Right lung (tissue), 5 donors: ENCODE data around the gene RGS6. TPM values are rescaled to one million over a fixed set of nuclear protein-coding genes. Genes with fewer than 3 reads are reported as not detected.
A peak's percentile ranks its signal among the peaks of the same experiment; 100 is the strongest.

ENCODE experiments used
- DNase-seq, 2 donors: peaks; one replicate each; pipeline ENCODE4 v3.0.0-alpha.2; 2013
- polyA plus RNA-seq, 5 donors: library from polyadenylated mRNA; unstranded; fragments of 120-200 nt; gene quantifications; one replicate each; pipeline versions ENCODE4 v1.2.1 to v1.2.3, GENCODE V29; 2013; ENCODE audit warnings: inconsistent platforms in 1 of 5, low replicate concordance in 1 of 5; ENCODE audit not compliant: insufficient read length in 5 of 5, insufficient read depth in 1 of 5

RGS6 gene
- polyA plus RNA-seq, 5 donors, result 2.8 to 3.1 (median 2.9) TPM

- DNase-seq, result no peak
Measured at GRCh38 chr14:72237722-72238666, 305.8 kb downstream of the RGS6 start.

- no peak for DNase-seq
Measured at GRCh38 chr14:72243309-72244293, 311.4 kb downstream of the RGS6 start.

GRCh38 chr14:72247896-72248465 is 315.8 kb downstream of the RGS6 start:
- DNase-seq, result no peak

- DNase-seq, result no peak
Measured at GRCh38 chr14:72253503-72253902, 321.3 kb downstream of the RGS6 start.

- no peak for DNase-seq
Measured at GRCh38 chr14:72254202-72254936, 322.1 kb downstream of the RGS6 start.

- DNase-seq, result no peak
Measured at GRCh38 chr14:72254937-72255472, 322.8 kb downstream of the RGS6 start.

GRCh38 chr14:72256055-72256454 is 323.8 kb downstream of the RGS6 start:
- DNase-seq, result no peak

GRCh38 chr14:72261068-72261467 is 328.8 kb downstream of the RGS6 start:
- no peak for DNase-seq

GRCh38 chr14:72262771-72263170 is 330.5 kb downstream of the RGS6 start:
- DNase-seq, result no peak

- no peak for DNase-seq
Measured at GRCh38 chr14:72264716-72265115, 332.5 kb downstream of the RGS6 start.

GRCh38 chr14:72270147-72270727 is 338.0 kb downstream of the RGS6 start:
- DNase-seq, result no peak

GRCh38 chr14:72270749-72271148 is 338.5 kb downstream of the RGS6 start:
- no peak for DNase-seq

GRCh38 chr14:72275242-72275641 is 343.0 kb downstream of the RGS6 start:
- DNase-seq, result no peak

GRCh38 chr14:72278316-72278715 is 346.1 kb downstream of the RGS6 start:
- no peak for DNase-seq

GRCh38 chr14:72284176-72284575 is 351.9 kb downstream of the RGS6 start:
- no peak for DNase-seq

GRCh38 chr14:72290241-72290640 is 358.0 kb downstream of the RGS6 start:
- no peak for DNase-seq

- peak; percentile 39 to 53 for DNase-seq
Measured at GRCh38 chr14:72291908-72292688, 359.9 kb downstream of the RGS6 start.

- no peak for DNase-seq
Measured at GRCh38 chr14:72292689-72293024, 360.4 kb downstream of the RGS6 start.

- no peak for DNase-seq
Measured at GRCh38 chr14:72301352-72301751, 369.1 kb downstream of the RGS6 start.

- DNase-seq, result no peak
Measured at GRCh38 chr14:72303930-72304329, 371.7 kb downstream of the RGS6 start.
